Stimulated activated CD4-positive, alpha-beta T cell treated with anti-CD3 and anti-CD28 coated beads, Interleukin-12 subunit alpha, Interleukin-12 subunit beta, amount 100 ng/mL, for 4 hours (primary cell): ENCODE results near the gene GRK6.
A peak's percentile ranks its signal among the peaks of the same experiment; 100 is the strongest.
"Not testable (repeated sequence)": the region's sequence is repeated elsewhere in the genome, so short reads cannot be mapped to it uniquely, and the experiment has no call there.

Experiments
- DNase-seq: peaks from one replicate; pipeline ENCODE4 v3.0.0-alpha.2; 2020

Gene GRK6

GRCh38 chr5:177472460-177473442, 46.3 kb downstream of the GRK6 start:
- peak; percentile 50 for DNase-seq

GRCh38 chr5:177473443-177474001, 47.0 kb downstream of the GRK6 start, which contains the start of gene DBN1:
Gene DBN1, minus strand, starts transcription at chr5:177473634. Its CDS starts 113 bp downstream, at chr5:177473521.
- no peak for DNase-seq

DNA sequence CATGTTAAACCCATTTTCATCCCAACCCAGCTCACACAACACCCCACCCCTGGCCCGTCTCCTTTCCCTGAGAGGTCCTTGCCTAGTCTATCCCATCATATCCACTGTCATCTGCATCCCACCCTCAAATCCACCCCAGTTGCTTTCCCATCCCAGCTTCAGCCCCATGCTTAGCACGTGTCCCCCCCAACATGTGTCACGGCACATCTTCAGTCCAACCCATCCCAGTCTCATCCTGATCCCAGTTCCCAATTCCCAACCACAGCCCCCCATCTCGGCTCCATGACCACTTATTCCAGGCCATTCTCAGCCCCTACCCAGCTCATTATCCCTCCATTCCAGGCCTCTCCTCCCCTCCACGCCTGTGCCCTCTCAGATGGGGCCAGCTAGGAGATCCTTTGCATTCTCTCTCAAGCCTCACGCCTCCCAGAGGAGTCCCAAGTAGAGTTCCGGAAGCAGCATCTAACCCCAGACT, 47.6 kb downstream of the GRK6 start:
- no peak for DNase-seq

DNA sequence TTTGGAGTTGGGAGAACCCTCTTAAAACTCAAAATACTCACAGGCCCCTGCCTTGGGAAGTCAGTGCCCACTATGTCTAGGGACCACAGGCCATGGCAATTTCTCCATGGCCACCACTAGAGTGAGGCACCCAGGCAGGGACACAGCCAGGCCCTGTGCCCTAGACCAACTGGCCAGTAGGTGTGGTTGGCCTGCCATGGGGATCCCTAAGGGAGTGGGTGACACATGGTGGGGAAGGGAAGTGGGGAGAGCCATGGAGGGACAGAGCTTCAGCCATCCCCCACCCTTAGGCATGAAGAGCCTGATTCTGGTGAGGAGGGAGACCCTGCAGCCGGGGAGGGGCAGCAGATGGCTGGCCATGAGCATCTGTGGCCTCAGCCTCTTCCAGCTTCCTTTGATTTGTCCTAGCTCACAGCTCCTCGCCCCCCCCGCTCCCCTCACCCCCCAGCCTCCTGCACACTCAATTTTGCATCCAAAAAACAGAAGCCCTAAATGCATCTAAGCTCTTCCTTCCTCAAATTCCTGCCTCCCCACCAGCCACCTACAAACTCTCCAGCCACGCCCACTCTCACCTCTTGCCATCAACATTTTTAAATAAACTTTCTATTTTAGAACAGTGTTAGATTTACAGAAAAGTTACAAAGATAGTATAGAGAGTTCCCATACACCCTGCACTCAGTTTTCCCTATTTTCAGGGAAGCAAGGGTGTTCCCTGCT, 48.5 kb downstream of the GRK6 start:
- no peak for DNase-seq

DNA sequence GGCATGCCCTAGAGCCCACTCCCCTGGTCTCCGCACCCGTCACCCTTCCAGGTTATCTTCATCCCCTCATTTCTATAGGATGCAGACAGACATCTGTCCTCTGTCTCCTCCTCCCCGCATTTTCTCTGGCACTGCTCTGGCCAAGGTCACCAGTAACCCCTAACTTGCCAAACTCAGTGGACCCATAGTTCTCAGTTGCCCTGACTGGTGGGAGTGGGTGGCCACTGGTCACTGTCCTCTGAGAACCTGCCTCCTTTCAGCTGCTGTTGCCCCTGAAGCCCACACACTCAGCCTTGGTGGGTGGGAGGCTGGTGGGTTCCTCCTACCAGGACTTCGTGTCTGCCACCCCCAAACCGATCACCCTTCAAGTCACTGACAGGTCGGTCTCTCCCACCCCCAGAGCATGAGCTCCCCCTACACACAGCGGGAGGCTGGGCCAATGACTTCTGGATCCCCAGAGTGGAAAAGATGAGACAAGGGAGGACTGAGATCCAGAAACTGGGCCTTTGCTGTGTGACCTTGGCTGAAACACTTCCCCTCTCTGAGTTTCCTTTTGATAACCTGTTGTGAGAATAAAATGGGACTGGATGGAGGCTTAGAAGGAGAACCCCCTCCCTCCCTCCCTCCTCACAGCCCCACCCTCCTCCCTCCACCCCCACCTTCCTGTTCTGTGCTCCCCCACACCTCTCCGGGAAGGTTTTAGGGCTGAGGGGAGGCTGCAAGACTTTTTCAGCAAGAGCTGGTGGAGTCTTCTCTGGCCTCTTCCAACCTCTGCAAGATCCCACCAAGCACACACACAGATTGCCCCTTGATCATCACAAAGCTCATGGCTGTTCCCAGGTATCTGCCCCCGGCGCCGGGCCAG, 49.3 kb downstream of the GRK6 start:
- DNase-seq, result no peak

DNA sequence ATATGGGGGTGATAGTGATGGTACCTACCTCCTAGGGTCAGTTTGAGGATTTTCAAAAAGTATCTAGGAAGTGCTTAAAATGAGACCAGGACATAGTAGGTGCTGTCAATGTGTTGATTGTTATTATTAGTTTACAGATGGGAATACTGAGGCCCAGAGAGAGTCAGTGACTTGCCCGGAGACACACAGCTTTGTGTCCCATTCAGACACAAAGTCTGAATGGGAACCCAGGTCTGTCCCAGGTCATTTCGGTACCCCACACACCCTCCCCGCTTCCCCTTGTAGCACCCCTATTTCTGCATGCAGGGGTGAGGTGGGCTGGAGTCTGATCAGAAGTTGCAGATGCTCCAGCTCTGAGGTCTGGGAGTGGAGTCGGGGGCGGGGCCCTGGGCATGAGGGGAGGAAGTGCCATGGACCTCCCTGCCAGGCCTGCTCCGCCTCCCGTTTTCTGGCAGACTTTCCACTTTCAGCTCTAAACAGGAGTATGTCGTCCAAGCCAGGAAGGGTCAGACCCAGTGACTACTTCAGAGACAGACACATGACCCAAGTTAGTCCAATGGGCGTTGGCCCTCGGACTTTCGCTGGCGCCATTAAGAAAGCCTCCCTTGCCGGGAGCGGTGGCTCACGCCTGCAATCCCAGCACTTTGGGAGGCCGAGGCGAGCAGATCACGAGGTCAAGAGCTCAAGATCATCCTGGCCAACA, 50.2 kb downstream of the GRK6 start:
- no peak for DNase-seq

DNA sequence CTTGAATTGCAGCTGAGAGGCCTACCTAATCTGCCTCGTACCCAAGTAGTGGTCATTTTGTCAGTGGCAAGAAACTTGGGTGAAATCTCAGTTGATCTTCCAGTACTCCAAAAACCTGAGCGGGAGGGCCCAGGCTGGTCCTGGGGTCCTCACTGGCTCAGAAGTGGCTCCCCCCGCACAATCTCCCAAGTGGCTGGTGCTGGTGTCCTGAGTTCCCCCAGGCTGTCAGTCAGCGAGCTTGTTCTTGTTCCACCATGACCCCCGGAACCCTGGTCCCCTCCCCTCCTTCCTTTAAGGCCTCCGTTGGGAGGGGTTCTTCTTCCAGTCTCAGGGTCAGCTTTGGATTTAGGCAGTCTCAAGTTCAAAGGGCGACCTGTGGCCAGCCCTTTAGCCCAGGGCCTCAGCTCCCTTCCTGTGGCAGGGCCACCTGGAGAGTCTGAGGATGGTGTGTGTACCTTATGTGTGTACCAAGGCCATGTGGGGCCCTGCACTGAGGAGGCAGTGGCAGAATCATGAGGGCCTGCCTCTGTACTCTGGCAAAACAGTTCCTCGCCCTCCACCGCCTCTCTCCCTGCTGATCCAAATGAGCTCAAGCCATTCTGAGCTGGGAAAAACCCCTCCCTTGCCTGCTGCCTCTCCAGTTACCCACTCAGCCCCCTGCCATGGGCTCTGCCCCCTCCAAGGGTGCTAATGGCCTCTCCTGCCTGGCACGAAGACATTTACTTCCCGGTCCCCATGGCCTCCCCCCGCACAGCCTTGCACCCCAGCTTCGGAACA, 51.4 kb downstream of the GRK6 start:
- no peak for DNase-seq

DNA sequence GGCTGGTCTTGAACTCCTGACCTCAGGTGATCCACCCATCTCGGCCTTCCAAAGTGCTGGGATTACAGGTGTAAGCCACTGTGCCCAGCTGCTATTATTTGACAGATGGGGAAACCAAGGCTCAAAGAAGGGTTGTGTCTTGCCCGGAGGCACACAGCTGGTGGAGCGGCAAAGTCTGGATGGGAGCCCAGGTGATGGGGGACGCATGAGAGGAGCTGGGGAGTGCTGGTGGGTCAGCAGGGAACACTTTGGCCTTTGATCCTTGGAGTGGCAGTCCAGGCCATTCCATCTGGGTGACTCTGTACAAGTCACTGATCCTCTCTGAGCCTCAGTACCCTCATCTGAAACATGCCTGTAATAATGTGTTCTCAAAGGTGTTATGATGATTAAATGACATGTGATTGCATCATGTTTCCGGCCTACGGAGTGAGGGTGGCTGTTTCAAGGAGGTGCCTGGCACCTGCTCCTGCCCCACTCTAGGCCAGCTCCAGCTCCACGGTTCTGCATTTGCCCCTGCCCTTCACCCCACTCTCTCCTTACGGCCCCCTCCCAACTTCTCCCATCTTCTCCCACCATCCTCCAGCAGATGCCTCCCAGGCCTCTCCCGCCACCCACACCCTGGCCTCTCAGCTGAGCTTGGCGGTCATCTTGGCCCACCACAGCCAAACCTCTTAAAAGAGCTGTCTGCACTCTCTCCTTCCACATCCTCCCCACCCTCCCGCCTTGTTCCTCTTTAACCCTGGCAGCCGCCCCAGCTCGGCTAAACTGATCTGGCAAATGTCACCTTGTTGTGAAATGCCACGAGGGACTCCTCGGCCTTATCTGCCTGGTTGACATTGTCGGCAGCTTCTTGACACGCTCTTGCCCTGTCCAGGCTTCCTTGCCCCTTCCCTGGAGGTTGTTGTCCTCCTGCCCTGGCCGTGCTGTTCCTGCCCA, 52.5 kb downstream of the GRK6 start:
- DNase-seq, result no peak

DNA sequence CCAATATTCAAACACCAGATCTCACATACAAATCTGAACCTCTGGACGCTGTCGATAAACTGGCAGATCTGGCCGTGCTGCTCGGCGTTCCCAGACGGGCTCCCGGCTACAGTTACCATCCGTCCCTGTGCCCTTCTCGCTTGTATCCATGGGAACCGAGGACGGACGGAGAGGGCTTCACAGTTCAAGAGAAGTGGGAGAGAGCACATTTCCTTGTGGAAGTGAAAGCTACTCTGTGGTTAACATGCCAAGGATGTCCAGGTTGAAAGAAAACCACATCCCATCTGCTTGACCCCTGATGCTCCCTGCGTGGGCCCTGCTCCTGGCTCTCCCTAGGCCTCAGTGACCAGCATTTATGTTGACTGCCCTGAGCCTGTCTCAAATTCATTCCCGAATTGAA, 53.3 kb downstream of the GRK6 start:
- DNase-seq, result no peak

DNA sequence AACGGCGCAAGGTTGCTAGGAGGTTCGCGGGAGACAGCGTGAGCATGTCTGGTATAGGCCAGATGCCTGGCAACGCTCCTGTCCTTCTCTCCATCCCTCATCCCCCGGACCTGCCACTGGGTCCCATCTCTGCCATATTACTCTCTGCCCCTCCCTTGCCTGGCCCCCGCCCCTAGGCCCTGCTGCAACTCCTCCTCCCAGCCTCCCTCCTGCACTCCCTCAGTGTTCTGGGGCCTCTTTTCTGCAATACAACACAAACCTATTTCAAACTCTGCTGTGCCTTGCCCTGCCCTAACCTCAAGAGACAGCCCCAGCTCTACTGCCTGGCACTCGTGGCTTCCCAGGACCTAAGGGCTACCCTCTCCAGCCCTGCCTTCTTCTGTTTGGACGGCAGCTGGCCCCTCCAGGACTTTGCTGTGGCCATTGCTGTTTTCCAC, 55.9 kb downstream of the GRK6 start:
- no peak for DNase-seq

DNA sequence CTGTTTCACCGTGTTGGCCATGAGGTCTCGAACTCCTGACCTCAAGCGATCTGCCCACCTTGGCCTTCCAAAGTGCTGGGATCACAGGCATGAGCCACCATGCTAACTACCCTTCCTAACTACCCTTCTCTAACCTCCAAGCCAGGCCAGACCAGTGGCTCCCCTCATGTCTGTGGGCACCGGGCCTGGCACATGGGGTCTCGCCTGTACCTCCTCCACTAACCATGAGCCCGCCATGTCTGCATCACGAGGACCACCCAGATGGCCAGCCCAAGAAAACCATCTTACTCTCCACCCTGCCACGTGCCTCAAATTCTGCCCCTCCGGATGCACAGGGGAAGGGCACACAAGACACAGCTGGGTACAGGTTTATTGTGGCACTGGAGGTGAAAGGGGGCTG, 56.6 kb downstream of the GRK6 start:
- no peak for DNase-seq

DNA sequence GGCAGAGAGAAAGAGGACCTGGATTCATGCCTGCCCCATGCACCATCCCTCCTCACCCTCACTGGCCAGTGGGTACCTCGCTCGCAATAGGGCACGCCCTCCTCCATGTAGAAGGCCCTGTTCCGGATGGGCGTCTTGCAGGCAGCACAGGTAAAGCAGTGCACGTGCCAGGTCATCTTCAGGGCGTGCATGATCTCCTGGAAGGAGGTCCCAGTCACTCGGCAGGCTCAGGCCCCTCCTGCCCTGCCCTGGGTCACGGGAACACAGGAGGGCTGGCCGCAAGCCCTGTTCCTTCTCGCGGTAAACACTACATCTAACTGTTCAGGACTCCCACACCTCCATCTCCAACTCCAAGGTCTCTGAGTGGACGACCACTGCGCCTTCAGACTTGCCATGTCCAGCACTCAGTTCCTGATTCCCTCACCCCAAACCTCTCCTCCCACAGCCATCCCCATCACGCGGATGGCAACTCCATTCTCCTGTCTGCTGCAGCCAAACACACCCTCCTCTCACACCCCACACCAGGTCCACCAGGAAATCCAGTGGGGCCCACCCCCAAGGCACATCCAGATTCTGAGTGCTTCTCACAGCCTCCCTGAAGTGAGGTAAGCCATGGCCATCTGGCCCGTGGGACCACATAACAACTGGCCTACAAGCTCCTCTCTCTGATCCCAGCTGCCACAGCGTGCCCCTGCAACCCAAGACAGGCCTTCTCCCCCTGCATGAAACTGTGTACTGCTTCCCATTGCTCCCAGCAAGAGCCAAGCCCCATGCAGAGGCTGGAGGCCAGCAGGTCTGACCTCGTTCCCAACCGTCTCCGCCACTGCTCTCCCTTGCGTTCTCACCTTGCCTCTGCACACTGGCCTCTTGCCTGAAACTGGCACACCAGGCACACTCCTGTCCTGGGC, 57.8 kb downstream of the GRK6 start:
- DNase-seq, result no peak

DNA sequence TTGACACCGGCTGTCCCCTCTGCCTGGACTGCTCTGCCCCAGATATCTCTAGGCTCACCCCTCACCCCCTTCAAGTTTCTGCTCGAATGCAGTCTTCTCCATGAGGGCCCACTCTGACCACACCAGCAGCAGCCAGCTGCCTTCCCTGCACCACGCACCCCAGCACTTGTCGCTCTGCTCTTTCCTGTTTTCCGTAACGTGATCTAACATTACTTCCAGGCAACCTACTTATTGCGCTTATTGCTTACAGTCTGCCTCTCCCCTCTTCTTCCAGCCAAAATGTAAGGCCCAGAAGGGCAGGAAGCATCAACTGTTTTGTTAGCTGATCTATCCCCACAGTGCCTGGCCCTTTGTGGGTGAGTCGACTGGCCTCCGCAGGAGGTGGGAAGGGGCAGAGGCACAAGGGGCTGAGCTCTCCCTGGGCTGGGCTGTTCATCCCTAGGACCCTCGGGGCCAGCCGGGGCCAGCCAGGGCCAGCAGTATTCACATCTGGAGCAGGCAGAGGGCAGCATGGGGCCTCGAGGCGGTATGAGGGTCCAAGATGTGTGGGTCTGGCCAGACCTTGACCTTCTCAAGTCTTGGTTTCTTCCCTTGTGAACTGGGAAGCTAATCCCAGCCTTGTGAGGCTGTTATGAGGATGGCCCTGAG, 58.5 kb downstream of the GRK6 start:
- DNase-seq, result no peak

DNA sequence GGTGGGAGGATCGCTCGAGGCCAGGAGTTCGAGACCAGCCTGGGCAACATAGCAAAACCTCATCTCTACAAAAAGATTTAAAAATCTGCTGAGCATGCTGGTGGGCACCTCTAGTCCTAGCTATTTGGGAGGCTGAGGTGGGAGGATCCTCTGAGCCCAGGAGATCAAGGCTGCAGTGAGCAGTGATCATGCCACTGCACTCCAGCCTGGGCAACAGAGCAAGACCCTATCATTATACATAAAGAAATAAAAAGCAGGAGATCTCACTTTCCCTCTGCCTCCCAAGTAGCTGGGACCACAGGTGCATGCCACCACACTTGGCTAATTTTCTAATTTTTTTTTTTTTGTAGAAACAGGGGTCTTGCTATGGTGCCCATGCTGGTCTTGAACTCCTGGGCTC, 59.3 kb downstream of the GRK6 start:
- DNase-seq, result not testable (repeated sequence)

- DNase-seq, result no peak
Measured at GRCh38 chr5:177486256-177486655, 59.8 kb downstream of the GRK6 start.

DNA sequence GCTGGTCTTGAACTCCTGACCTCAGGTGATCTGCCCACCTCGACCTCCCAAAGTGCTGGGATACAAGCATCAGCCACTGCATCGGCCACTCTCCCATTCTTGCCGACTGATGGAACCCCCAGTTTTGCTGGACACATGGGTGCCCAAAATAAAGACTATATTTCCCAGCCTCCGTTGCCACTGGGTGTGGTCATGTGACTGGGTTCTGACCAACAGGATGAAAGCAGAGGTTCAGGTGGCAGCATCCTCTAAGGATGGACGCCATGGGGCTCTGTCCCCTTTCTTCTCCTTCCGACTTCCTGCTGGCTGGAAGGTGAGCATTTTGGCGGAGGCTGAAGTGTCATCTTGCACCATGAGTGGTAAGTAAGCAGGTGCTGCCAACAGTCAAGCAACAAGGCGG, 60.7 kb downstream of the GRK6 start:
- DNase-seq, result no peak

- no peak for DNase-seq
Measured at GRCh38 chr5:177487975-177488374, 61.5 kb downstream of the GRK6 start.

DNA sequence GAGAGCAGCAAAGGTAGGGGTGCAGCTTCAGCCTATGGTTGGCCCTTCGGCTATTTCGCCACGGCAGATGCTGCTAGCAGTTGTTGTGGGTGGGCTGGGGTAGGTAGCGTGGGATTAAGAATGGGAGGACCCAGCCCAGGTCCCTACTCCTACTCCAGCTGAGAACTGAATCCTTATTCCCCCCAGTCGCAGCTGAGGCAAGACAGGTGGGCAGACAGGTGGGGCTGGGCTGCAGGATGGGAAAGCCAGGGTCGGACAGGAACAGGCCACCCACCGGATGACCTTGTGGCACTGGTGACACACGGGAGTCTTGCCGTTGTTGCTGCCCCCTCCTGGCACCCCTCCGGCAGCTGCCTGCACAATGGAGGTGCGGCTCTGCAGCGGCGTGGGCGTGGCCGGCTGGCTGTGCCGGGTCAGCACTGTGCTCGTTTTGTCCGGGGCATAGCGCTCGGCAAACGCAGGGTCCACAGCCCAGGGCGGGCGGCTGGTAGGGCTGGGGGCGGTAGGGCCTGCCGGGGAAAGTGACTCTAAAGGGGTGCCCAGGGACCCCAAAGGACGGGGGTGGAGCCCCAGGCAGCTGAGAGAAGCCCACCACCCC, 62.7 kb downstream of the GRK6 start:
- DNase-seq, result no peak
